Nephron (organoid): Measurements from ENCODE around the gene KRTAP4-7.
"Not testable (repeated sequence)": the region's sequence is repeated elsewhere in the genome, so short reads cannot be mapped to it uniquely, and the experiment has no call there.

ENCODE experiments used
- H3K27ac Mint-ChIP-seq, 3 experiments: 2 replicates each; pipeline ENCODE4 v1.8.0; 2020; ENCODE audit warnings: mixed read lengths in 3 of 3, mild to moderate bottlenecking in 2 of 3, moderate library complexity in 1 of 3
- H3K27me3 Mint-ChIP-seq: 2 replicates; pipeline ENCODE4 v1.8.0; 2021; ENCODE audit warnings: low read depth, mild to moderate bottlenecking, moderate library complexity, mixed read lengths
- H3K36me3 Mint-ChIP-seq: 2 replicates; pipeline ENCODE4 v1.8.0; 2020; ENCODE audit warnings: low read depth, mixed read lengths
- H3K4me1 Mint-ChIP-seq: 2 replicates; pipeline ENCODE4 v1.8.0; 2020; ENCODE audit warnings: mixed read lengths
- H3K4me3 Mint-ChIP-seq, 3 experiments: 2 replicates each; pipeline ENCODE4 v1.8.0; 2020; ENCODE audit warnings: mild to moderate bottlenecking in 3 of 3, mixed read lengths in 3 of 3, moderate library complexity in 2 of 3
- H3K9me3 Mint-ChIP-seq: 2 replicates; pipeline ENCODE4 v1.8.0; 2020; ENCODE audit warnings: mixed read lengths
- CTCF ChIP-seq, 3 experiments: fragments of 200-600 bp; sonication (generic); IDR thresholded peaks; one replicate each; pipeline ENCODE4 v1.5.0; 2021; ENCODE audit warnings: antibody characterized with exemption in 3 of 3; ENCODE audit not compliant: unreplicated experiment in 3 of 3

The KRTAP4-7 gene

GRCh38 chr17:41067281-41067680 lies 16.7 kb upstream of the KRTAP4-7 start:
- H3K36me3 Mint-ChIP-seq, result no peaks in the 10 kb centered on the region
- no peak for TF ChIP-seq CTCF (IDR thresholded peaks at IDR 0.05; ENCODE audit: unreplicated experiment in 3 of 3)
- H3K4me3 Mint-ChIP-seq, result no peak overlapping the region

GRCh38 chr17:41069031-41069430 lies 14.9 kb upstream of the KRTAP4-7 start:
- H3K27me3 Mint-ChIP-seq, result peaks cover 3% of the 10 kb centered on the region
- no peaks in the 10 kb centered on the region for H3K36me3 Mint-ChIP-seq
- no peak overlapping the region for H3K4me3 Mint-ChIP-seq
- no peaks in the 10 kb centered on the region for H3K9me3 Mint-ChIP-seq
- no peak for TF ChIP-seq CTCF (IDR thresholded peaks at IDR 0.05; ENCODE audit: unreplicated experiment in 3 of 3)
- no peaks in the 10 kb centered on the region for H3K4me1 Mint-ChIP-seq
- no peak overlapping the region for H3K27ac Mint-ChIP-seq

More at GRCh38 chr17:41067281-41067680, 16.7 kb upstream of the KRTAP4-7 start:
- Mint-ChIP-seq H3K27ac (no peak overlapping the region), H3K4me1 (no peaks in the 10 kb centered on the region), H3K27me3 (peaks cover 7% of the 10 kb centered on the region), H3K9me3 (no peaks in the 10 kb centered on the region)

- H3K9me3 Mint-ChIP-seq, result peaks cover 6% of the 10 kb centered on the region
- H3K4me3 Mint-ChIP-seq, result no peak overlapping the region
- H3K36me3 Mint-ChIP-seq, result no peaks in the 10 kb centered on the region
- H3K27ac Mint-ChIP-seq, result peak overlapping the region in 1 of 3 experiments; percentile 5
- H3K4me1 Mint-ChIP-seq, result no peaks in the 10 kb centered on the region
- H3K27me3 Mint-ChIP-seq, result peaks cover 11% of the 10 kb centered on the region
- TF ChIP-seq CTCF (IDR thresholded peaks at IDR 0.05; ENCODE audit: unreplicated experiment in 3 of 3), result no peak
Measured at GRCh38 chr17:41071606-41072360, 12.2 kb upstream of the KRTAP4-7 start.

- no peak overlapping the region for H3K4me3 Mint-ChIP-seq
- no peak overlapping the region for H3K27ac Mint-ChIP-seq
- H3K9me3 Mint-ChIP-seq, result peaks cover 6% of the 10 kb centered on the region
- H3K27me3 Mint-ChIP-seq, result peaks cover 8% of the 10 kb centered on the region
- TF ChIP-seq CTCF (IDR thresholded peaks at IDR 0.05; ENCODE audit: unreplicated experiment in 3 of 3), result no peak
- H3K36me3 Mint-ChIP-seq, result no peaks in the 10 kb centered on the region
- H3K4me1 Mint-ChIP-seq, result no peaks in the 10 kb centered on the region
Measured at GRCh38 chr17:41073676-41074075, 10.3 kb upstream of the KRTAP4-7 start.

GRCh38 chr17:41076788-41077187 lies 7.2 kb upstream of the KRTAP4-7 start:
- no peak overlapping the region for H3K27ac Mint-ChIP-seq
- H3K9me3 Mint-ChIP-seq, result peaks cover 6% of the 10 kb centered on the region
- no peak for TF ChIP-seq CTCF (IDR thresholded peaks at IDR 0.05; ENCODE audit: unreplicated experiment in 3 of 3)
- no peak overlapping the region for H3K4me3 Mint-ChIP-seq
- peaks cover 8% of the 10 kb centered on the region for H3K27me3 Mint-ChIP-seq
- H3K36me3 Mint-ChIP-seq, result no peaks in the 10 kb centered on the region
- no peaks in the 10 kb centered on the region for H3K4me1 Mint-ChIP-seq

- no peaks in the 10 kb centered on the region for H3K36me3 Mint-ChIP-seq
Measured at GRCh38 chr17:41082626-41083025, 1.3 kb upstream of the KRTAP4-7 start.

GRCh38 chr17:41083427-41083826 lies 523 bp upstream of the KRTAP4-7 start:
- H3K27me3 Mint-ChIP-seq, H3K9me3 Mint-ChIP-seq, H3K36me3 Mint-ChIP-seq, H3K4me3 Mint-ChIP-seq, H3K27ac Mint-ChIP-seq, H3K4me1 Mint-ChIP-seq: not testable (repeated sequence)

More at GRCh38 chr17:41082626-41083025, 1.3 kb upstream of the KRTAP4-7 start:
- peaks cover 4% of the 10 kb centered on the region for H3K27me3 Mint-ChIP-seq
- no peak overlapping the region for H3K4me3 Mint-ChIP-seq
- no peak for TF ChIP-seq CTCF (IDR thresholded peaks at IDR 0.05; ENCODE audit: unreplicated experiment in 3 of 3)
- peaks cover 4% of the 10 kb centered on the region for H3K9me3 Mint-ChIP-seq
- peaks cover 6% of the 10 kb centered on the region for H3K4me1 Mint-ChIP-seq
- H3K27ac Mint-ChIP-seq, result peak overlapping the region in 2 of 3 experiments; percentile 49 to 66

- H3K4me3 Mint-ChIP-seq, H3K4me1 Mint-ChIP-seq, H3K36me3 Mint-ChIP-seq, H3K9me3 Mint-ChIP-seq, H3K27me3 Mint-ChIP-seq, H3K27ac Mint-ChIP-seq: not testable (repeated sequence)
Measured at GRCh38 chr17:41088760-41089352, 4.9 kb downstream of the KRTAP4-7 start.
